Suprapubic skin (tissue), 3 donors: ENCODE results near the gene SLC9C2.
"Not testable (repeated sequence)": the region's sequence is repeated elsewhere in the genome, so short reads cannot be mapped to it uniquely, and the experiment has no call there.

Experiments used
- POLR2A ChIP-seq, 2 donors: fragments of 450-650 bp; IDR thresholded peaks; one replicate each; pipeline ENCODE4 v1.6.1; 2017; ENCODE audit warnings: antibody characterized with exemption in 2 of 2, mild to moderate bottlenecking in 2 of 2, moderate library complexity in 2 of 2
- TF ChIP-seq, protein P1 (sequence below), 2 donors: fragments of 200-600 bp in 1 of 2; fragments of 450-650 bp in 1 of 2; sonication (generic) in 1 of 2; IDR thresholded peaks; one replicate each; pipeline ENCODE4 v1.5.1; 2016 to 2019; ENCODE audit warnings: antibody characterized with exemption in 2 of 2, mild to moderate bottlenecking in 1 of 2, moderate library complexity in 1 of 2

DNA sequence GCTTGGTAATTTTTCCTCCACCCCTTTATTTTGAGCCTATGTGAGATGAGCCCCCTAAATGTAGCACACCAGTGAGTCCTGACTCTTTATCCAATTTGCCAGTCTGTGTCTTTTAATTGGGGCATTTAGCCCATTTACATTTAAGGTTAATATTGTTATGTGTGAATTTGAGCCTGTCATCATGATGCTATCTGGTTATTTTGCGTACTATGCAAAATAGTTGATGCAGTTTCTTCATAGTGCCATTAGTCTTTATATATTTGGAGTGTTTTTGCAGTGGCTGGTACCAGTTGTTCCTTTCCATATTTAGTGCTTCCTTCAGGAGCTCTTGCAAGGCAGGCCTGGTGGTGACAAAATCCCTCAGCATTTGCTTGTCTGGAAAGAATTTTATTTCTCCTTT lies 88.4 kb downstream of the SLC9C2 start:
- TF ChIP-seq, protein P1, sequence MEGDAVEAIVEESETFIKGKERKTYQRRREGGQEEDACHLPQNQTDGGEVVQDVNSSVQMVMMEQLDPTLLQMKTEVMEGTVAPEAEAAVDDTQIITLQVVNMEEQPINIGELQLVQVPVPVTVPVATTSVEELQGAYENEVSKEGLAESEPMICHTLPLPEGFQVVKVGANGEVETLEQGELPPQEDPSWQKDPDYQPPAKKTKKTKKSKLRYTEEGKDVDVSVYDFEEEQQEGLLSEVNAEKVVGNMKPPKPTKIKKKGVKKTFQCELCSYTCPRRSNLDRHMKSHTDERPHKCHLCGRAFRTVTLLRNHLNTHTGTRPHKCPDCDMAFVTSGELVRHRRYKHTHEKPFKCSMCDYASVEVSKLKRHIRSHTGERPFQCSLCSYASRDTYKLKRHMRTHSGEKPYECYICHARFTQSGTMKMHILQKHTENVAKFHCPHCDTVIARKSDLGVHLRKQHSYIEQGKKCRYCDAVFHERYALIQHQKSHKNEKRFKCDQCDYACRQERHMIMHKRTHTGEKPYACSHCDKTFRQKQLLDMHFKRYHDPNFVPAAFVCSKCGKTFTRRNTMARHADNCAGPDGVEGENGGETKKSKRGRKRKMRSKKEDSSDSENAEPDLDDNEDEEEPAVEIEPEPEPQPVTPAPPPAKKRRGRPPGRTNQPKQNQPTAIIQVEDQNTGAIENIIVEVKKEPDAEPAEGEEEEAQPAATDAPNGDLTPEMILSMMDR (IDR thresholded peaks at IDR 0.05), result not testable (repeated sequence)
- TF ChIP-seq POLR2A (IDR thresholded peaks at IDR 0.05), result not testable (repeated sequence)
